Measurements from ENCODE around the gene DNAH6.

DNA sequence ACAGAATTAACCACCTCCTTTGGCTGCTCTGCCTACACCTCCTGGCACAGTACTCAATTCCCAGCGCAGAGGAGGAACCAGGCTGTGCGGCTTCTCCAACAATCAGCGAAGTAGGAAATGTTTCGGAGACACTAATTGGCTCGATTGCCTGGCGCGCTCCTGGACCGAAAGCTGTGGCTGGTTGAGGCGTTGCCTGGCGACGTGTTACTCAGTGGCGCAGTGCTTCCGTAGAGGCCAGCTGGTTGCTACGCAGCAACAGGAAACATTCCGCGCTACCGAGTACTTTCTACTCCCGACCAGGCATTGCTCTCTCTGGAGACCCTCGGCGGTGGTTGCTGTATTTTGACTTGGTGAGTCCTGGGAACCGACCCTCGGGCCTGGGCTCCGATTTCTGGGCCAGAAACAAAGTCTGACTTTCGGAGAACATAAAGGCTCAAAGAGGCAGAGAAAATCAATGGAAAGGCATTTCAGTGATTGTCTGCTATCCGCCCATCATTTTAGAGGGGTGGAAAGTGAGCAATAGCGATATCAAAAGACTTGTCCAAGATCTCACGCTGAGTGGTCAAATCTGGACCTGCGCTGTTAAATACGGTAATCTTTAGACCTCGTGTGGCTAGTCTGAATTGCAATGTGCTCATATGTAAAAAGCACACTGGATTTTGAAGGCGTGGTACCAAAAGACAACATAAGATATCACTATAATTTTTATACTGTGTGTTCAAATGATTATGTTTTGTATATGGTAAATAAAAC lies at the start of gene DNAH6:
- TF ChIP-seq CTCF (IDR thresholded peaks at IDR 0.05) (peak in 1 of 6 experiments; percentile 3), POLR2AphosphoS5 (IDR thresholded peaks at IDR 0.05) (peak; percentile 5 to 7), POLR2A (IDR thresholded peaks at IDR 0.05) (no peak), EP300 (IDR thresholded peaks at IDR 0.05) (no peak)
